DMS153 treated with DMSO at 0.1 percent for 48 hours (cell line): ENCODE measurements around the gene PA2G4.
"Not testable (repeated sequence)": the region's sequence is repeated elsewhere in the genome, so short reads cannot be mapped to it uniquely, and the experiment has no call there.

Experiments used
- DNase-seq: peaks from one replicate; lab custom pipeline; 2025; ENCODE audit not compliant: unreplicated experiment; lab: John Stamatoyannopoulos, UW

Gene PA2G4

DNA sequence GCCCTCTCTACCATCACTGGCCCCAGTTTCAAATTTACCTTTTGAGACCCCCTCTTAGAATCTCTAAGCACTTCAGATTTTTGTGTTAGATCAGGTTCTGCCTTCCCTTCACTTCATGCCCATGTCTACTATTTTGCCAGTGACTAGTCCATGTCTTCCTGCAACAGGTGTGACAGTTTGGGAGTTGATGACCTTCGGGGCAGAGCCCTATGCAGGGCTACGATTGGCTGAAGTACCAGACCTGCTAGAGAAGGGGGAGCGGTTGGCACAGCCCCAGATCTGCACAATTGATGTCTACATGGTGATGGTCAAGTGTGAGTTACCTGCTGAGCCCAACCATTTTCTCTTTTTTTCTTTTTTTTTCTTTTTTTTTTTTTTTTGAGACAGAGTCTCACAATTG is 5.8 kb upstream of the PA2G4 start:
- no peak for DNase-seq

DNA sequence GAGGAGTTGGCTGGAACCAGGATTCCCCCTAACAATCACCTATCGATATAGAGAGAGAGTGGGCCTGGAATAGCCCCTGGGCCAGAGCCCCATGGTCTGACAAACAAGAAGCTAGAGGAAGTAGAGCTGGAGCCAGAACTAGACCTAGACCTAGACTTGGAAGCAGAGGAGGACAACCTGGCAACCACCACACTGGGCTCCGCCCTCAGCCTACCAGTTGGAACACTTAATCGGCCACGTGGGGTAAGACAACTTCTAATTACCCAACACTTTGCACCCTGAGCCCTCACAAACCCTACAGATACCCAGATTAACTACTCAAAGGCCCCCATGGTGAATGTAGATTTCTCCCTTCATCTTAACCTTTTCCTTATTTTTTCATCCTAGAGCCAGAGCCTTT is 4.6 kb upstream of the PA2G4 start:
- no peak for DNase-seq

DNA sequence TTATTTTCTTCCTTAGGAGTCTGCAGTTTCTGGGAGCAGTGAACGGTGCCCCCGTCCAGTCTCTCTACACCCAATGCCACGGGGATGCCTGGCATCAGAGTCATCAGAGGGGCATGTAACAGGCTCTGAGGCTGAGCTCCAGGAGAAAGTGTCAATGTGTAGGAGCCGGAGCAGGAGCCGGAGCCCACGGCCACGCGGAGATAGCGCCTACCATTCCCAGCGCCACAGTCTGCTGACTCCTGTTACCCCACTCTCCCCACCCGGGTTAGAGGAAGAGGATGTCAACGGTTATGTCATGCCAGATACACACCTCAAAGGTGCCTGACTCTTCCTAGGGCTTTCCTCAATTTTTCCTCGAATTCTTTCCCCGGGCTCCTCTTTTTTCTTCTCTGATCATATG is 3.3 kb upstream of the PA2G4 start:
- no peak for DNase-seq

DNA sequence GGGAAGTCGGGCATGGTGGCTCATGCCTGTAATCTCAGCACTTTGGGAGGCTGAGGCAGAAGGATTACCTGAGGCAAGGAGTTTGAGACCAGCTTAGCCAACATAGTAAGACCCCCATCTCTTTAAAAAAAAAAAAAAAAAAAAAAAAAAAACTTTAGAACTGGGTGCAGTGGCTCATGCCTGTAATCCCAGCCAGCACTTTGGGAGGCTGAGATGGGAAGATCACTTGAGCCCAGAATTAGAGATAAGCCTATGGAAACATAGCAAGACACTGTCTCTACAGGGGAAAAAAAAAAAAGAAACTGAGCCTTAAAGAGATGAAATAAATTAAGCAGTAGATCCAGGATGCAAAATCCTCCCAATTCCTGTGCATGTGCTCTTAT is 1.7 kb upstream of the PA2G4 start:
- no peak for DNase-seq

DNA sequence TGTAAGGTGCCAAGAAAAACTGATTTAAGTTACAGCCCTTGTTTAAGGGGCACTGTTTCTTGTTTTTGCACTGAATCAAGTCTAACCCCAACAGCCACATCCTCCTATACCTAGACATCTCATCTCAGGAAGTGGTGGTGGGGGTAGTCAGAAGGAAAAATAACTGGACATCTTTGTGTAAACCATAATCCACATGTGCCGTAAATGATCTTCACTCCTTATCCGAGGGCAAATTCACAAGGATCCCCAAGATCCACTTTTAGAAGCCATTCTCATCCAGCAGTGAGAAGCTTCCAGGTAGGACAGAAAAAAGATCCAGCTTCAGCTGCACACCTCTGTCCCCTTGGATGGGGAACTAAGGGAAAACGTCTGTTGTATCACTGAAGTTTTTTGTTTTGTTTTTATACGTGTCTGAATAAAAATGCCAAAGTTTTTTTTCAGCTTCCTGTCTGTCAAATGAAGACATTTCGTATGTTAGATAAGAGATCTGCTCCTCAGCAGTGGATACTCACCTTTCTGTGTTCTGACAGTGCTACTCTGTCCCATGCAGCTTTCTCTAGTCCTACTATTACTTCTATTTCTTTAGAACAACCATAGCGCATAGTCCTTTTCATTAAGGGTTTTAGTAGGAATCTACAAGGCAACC is 1.2 kb upstream of the PA2G4 start:
- DNase-seq = no peak

DNA sequence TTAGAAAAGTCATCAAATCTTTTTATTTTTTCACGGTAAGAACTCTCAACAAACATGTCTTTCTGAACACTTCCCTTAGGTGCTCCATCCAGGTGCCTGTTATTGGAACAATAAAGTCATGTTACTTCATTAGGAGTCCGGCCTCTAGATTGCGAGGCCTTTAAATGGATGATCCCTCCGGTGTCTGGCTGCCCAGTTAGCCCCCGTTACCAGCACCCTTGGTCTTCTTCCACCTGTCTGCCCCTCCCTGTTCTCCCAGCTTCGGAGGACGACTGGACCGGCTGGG is 593 bp upstream of the PA2G4 start:
- no peak for DNase-seq

DNA sequence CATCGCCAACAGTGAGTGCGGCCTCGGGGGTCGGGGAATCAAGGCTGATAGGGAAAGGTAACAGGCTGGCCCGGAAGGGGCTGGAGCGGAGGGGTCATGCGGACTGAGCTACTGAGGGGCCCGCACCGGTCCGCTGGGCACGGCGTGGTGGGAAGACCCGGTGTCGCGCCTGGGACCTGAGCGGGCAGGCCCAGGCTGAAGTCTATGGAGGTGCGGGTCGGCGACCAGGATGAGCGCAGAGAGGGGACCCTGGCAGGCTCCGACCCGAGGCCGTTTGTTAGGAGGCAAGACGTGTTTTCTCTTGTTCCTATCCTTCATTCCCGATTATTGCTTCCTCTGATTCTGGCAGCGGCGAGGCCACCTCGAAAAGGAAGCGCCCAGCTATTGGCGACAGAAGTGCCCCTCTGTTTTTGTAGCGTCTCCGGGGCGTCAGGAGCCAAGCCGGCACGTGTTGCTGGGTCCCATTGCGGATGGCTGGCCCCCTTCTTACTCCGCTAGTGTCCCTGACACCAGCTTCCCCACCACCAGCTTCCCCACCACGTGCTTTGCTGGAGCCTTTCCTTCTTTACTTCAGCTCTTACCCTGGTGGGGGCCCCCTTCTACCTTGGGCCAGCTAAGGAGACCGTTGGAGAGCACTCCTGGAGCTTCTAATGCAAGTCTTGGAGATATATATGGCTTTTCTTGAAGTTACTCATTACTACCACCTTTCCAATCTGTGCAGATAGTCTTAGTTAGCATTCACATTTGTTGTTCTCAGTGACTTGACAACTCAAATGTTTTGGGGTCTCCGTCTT is 653 bp downstream of the PA2G4 start:
- DNase-seq = no peak

DNA sequence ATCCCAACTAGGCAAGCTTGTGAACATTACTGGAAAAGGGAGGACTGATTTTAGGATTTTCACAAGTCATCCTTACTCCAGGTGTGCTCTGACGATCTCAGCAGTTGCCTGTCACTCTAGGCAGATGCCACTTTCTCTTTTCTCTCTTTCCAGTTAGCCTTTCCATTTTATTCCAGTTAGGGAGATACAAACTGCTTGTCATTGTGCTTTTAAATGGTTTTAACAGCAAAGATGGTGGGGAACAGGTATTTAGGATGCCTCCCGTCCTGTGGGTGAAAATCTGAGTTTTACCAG is 1.2 kb downstream of the PA2G4 start:
- DNase-seq = no peak

DNA sequence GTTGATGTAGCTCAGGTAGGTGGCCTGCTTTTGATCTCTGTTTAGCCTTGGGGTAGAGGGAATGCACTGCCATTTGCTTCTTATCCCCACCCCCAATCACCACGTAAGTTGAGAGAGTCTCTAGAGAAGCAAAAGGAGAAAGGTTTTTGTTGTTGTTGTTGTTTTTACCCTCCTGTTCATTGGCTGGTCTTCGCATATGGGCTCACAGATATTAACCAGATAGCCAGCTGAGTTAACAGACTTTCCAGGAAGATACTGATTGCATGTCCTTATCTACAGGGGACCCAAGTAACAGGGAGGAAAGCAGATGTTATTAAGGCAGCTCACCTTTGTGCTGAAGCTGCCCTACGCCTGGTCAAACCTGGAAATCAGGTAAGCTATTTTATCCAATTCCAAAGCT is 2.9 kb downstream of the PA2G4 start:
- no peak for DNase-seq

DNA sequence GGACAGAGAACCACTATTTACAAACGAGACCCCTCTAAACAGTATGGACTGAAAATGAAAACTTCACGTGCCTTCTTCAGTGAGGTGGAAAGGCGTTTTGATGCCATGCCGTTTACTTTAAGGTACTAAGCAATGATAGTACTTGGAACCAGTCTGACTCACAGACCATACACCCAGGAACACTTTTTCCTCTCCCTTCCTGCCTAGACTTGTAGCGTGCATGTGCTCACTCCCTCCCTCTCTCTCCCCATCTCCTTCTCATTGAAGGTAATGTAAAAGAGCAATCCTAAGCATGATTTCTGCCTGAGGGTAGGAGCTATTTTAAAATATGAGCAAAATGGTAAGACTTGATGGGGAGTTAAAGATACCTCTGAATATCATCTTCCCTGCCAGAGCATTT is 6.2 kb downstream of the PA2G4 start:
- DNase-seq = no peak

DNA sequence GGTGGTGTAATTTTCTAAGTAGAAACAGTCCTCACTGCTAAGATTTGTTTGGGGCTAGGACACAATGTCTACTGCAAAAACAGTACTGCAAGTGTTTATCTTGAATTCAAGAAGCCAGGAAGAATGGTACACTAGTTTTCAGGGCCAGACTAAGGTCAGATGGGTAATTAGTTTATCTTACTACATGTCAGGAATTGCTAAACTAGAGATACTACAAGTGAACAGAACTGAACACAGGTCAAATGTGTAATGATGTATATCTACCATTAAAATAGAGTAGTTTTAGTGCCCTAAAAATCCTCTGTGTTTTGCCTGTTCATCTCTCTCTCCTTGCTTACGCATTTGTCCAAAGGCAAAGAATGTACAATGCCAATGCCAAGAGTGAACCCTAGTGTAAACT is 9.7 kb downstream of the PA2G4 start:
- DNase-seq = no peak

DNA sequence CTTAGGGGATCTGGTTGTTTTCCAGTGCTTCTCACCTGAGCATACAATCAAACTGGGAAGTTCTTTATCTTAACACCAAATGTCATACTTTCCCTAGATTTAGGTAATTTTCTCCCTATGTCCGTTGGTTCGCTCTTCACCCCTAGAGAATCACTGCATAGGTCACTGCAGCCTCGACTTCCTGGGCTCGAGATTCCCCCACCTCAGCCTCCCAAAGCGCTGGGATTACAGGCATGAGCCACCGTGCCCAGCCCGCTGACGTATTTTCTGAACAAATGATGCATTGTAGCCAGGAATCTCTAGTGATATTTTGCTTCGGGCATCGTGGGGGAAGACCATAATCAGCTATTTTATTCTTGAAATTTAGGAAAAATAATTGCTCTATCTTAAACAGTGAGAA is 11.0 kb downstream of the PA2G4 start:
- DNase-seq = no peak

DNA sequence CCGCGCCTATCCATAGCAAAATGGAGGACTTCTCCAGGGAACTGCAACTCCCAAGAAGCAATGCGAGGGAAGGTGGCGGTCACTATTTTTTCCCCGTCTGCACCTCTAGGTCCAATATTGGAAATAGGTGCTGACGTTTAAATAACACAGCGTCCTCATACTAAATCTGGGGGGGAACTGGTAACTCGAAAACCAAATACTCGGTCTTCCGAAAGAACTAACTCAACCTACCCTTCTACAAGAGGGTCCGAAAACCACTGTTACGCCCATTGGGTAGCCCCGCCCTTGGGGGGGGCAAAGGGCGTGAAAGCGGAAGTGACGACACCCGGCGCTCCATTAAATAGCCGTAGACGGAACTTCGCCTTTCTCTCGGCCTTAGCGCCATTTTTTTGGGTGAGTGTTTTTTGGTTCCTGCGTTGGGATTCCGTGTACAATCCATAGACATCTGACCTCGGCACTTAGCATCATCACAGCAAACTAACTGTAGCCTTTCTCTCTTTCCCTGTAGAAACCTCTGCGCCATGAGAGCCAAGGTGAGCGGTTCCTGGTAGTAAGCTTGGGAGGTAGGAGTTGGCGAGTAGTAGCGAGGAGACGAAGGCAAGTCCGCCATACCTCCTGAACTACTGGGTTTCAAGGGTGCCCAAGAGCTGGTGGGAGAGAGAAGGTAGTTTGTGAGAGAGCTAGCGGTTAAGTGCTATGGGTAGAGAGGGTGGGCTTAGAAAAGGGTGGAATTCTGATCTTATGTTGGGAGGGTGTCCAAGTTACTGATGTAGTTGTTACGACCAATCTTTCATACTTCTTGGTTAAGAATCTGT is 12.1 kb downstream of the PA2G4 start, which contains the start of gene RPL41:
Gene RPL41, plus strand, starts transcription at position 367 of the 815 bp plus-strand sequence.
- DNase-seq = peak; percentile 98

DNA sequence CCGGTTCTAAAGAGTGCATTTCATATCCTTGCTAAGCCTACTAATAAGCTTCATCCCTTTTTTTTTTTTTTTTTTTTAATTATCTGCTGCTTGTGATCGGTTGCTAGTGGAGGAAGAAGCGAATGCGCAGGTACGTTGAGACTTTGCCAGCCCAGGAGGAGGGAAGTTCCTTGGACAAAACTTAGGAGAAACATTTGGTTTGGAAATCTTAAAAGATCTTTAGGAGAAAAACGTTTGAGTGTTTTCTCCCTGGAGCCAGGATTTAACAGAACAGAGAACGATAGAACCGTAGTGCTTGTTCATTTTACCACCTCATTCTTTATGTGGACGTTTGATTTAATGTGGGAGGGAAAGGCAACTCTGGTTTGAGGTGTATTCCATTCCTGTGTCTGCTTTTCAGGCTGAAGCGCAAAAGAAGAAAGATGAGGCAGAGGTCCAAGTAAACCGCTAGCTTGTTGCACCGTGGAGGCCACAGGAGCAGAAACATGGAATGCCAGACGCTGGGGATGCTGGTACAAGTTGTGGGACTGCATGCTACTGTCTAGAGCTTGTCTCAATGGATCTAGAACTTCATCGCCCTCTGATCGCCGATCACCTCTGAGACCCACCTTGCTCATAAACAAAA is 12.8 kb downstream of the PA2G4 start:
- DNase-seq = not testable (repeated sequence)

DNA sequence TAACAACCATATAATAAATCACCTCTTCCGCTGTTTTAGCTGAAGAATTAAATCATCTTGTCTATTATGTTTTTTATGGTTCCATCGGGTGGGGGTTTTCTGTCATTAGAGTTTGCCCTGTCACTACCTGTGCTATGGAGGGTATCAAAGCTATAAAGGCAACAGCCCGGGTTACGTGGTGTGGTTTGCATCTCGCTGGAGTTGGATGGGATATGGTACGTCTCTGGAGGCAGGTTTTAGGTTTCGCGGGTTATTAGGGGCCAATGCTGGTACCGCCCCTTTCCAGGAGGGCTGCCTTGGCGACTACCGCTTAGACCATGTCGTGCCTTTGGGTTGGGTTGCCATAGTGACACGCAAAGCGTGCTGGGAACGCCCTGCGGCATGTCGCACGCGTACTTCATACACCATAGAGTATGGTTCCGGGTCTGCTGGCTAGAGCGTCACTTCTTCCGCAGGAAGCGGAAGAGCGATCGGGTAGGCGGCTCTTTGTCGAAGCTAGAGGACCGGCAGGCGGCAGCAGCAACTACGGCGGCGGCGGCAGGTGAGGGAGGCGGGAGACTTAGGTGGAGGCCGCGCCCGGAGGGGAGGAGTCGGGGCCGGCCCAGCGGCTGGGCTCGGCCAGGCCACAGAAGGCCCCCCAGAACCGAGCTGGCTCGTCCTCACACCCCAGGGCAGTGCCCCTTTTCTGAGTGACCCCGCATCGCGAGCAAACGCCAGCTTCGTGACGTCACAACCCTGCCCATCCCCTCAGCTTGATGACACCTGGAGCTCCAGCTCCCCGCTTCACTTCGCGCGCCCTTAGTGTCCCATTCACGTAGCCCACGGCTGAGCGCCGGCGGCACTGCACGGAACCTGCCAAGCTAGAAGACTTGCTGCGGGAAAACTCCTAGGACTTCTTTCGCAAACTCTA is 13.7 kb downstream of the PA2G4 start, which contains the start of gene ZC3H10:
Gene ZC3H10, plus strand, starts transcription at position 489 of the 910 bp plus-strand sequence. CDS start 2,297 bp downstream, outside the sequence.
- peak; percentile 96 for DNase-seq

DNA sequence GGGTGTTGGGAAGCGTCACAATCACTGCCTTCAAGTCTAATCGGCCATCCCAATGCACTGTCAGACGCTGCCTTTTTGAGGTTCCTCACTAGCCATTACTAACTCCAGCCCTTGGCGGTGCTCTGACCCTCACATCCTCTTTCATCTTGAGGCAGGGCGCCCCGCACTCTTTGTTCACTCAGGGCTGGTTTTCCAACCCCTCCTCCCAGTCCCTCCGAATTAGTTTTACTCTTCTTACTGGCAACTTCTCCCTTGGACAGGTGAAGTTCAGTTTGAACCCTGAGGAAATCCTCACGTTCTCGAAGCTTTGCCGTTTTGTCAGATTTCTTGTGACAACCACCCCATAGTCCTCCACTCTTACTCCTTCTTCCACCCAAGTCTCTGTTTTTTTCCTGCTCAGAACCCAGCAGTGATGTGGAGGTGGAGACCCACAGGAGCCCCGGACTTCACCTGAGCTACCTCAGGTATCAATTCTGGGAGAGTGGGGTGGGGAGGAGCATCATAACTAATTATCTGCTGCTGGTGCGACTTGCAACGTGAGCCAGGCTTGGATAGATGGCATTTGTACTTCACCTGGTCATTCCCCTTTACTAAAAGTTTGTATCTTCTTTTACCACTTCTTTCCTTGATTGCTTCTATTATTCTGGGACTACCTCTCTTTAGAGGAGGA is 14.5 kb downstream of the PA2G4 start:
- no peak for DNase-seq

DNA sequence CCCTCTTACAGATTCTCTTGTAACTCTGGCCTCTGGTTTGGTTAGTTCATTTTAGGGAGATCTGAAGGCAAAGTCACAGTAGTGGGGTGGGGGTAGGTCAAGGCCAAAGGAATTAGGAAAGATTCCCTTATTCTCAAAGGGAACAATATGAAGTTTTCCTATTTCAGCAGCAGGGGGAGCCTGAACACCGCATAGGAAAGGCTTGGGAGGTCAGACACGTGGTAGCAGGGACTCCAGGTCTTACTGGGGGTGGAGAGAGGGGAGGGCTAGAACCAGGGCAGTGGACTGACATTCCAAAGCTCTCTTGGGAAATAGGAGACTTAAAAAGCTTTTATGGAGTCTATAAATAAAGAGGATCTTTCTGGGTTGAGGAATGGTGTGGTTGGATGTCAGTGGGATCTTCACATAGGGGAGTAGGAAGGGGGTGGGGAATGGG is 15.0 kb downstream of the PA2G4 start:
- DNase-seq = peak; percentile 55

DNA sequence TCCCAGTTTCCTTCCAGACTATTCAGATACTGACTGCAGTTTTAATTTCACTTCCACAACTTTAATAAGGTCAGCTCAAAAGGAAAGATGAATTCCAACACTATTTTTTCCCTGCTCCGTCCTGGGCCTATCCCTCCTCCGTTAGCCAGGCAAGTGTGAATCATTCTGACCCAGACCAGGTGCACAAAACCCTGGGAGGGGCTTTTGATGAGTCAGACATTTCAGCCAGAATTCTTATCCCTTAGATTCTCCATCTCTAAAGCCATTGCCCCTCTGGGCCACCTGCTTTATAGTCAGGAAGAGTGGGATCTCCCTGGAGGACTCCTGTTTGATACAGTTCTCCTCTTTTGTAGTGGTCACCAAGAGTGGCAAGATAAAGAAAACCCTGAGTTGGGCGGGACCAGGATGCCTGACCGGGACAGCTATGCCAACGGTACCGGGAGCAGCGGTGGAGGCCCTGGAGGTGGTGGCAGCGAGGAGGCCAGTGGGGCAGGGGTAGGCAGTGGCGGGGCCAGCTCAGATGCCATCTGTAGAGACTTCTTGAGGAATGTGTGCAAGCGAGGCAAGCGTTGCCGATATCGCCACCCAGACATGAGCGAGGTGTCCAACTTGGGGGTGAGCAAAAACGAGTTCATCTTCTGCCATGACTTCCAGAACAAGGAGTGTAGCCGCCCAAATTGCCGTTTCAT is 15.9 kb downstream of the PA2G4 start:
- no peak for DNase-seq

DNA sequence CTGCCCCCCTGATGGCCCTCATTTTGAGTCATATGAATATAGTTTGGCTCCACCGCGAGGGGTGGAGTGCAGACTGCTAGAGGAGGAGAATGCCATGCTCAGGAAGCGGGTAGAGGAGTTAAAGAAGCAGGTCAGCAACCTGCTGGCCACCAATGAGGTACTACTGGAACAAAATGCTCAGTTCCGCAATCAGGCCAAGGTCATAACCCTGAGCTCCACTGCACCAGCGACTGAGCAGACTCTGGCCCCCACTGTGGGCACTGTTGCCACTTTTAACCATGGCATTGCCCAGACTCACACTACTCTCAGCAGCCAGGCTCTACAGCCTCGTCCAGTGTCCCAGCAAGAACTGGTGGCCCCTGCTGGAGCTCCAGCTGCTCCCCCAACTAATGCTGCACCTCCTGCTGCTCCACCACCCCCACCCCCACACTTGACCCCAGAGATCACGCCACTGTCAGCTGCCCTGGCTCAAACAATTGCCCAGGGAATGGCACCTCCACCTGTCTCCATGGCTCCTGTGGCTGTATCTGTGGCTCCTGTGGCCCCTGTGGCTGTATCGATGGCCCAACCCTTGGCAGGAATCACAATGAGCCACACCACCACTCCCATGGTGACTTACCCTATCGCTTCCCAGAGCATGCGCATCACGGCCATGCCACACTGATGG is 17.0 kb downstream of the PA2G4 start:
- DNase-seq = no peak
